HepG2 (cell line): ENCODE data around the gene MLYCD. TPM values are rescaled to one million over a fixed set of nuclear protein-coding genes. Genes with fewer than 3 reads are reported as not detected.

Source experiments
- ATAC-seq: fragments of 200-7000 bp; cut with Tn5 transposase; 3 replicates; pipeline ENCODE4 v1.9.1; 2020; ENCODE audit warnings: mild to moderate bottlenecking, moderate library complexity
- BruUV-seq: library from RNA; stranded (reverse); fragments of 400-500 nt; replicated peaks from 2 replicates; lab custom pipeline; 2021; lab: Mats Ljungman, UMichigan
- CTCF ChIA-PET: fragments of 300-600 bp; formaldehyde crosslinking; extraction: SDS; loops from one replicate; lab custom pipeline; 2021; ENCODE audit warnings: low total read pairs, inconsistent platforms, low intra/inter-chr PET ratio; lab: Yijun Ruan, JAX
- POLR2A ChIA-PET: fragments of 350-600 bp; sonication (Branson Sonifier 250); formaldehyde crosslinking; loops from one replicate; lab custom pipeline; 2020; ENCODE audit warnings: antibody characterized with exemption, inconsistent platforms; lab: Yijun Ruan, JAX
- DNase-seq: peaks from one replicate; pipeline ENCODE4 v3.0.0-alpha.2; 2015; ENCODE audit warnings: low spot score
- FAIRE-seq: peaks from 3 replicates; lab custom pipeline; 2011; peaks lifted over from hg19 to GRCh38; lab: Jason Lieb, UNC
- H2AFZ ChIP-seq: one replicate; pipeline ENCODE4 v1.6.1; 2011; ENCODE audit warnings: low read length, inconsistent platforms
- H3K27ac ChIP-seq: fragments of 300-600 bp; 3 replicates; pipeline ENCODE4 v1.8.0; 2011; ENCODE audit warnings: mixed run types, mild to moderate bottlenecking, mixed read lengths, low read length, inconsistent platforms; ENCODE audit not compliant: insufficient read depth; ENCODE audit errors: extremely low read length
- H3K27me3 ChIP-seq, 2 experiments: fragments of 200-600 bp in 1 of 2; 2 replicates in 1 of 2; 3 replicates in 1 of 2; pipeline versions ENCODE4 v1.6.0 to v1.8.0; 2011; ENCODE audit warnings: low read length in 2 of 2, mild to moderate bottlenecking in 2 of 2, moderate library complexity in 2 of 2, inconsistent platforms in 1 of 2; ENCODE audit not compliant: insufficient read depth in 2 of 2, control insufficient read depth in 1 of 2
- H3K36me3 ChIP-seq, 2 experiments: fragments of 200-600 bp in 1 of 2; replicated peaks in 1 of 2; 2 replicates in 1 of 2; 3 replicates in 1 of 2; pipeline versions ENCODE4 v1.5.1 to v1.8.0; 2011; ENCODE audit warnings: low read length in 2 of 2, inconsistent platforms in 1 of 2; ENCODE audit not compliant: insufficient read depth in 2 of 2, control insufficient read depth in 1 of 2
- H3K4me1 ChIP-seq: 2 replicates; pipeline ENCODE4 v1.5.1; 2012; ENCODE audit warnings: low read length, inconsistent platforms; ENCODE audit not compliant: insufficient read depth
- H3K4me2 ChIP-seq: 2 replicates; pipeline ENCODE4 v1.6.0; 2011; ENCODE audit warnings: low read depth, low read length, inconsistent platforms
- H3K4me3 ChIP-seq, 3 experiments: fragments of 200-600 bp in 1 of 3; sonication (generic), shearing (Covaris generic) in 1 of 3; replicated peaks in 1 of 3; 2 replicates each; pipeline ENCODE4 v1.5.1; 2011 to 2016; ENCODE audit warnings: low read length in 3 of 3, inconsistent platforms in 2 of 3, low read depth in 2 of 3, mild to moderate bottlenecking in 2 of 3, control low read depth in 1 of 3, mixed read lengths in 1 of 3; ENCODE audit not compliant: insufficient read depth in 1 of 3
- H3K79me2 ChIP-seq: one replicate; pipeline ENCODE4 v1.6.1; 2011; ENCODE audit warnings: low read length, inconsistent platforms; ENCODE audit not compliant: insufficient read depth
- H3K9ac ChIP-seq: 2 replicates; pipeline ENCODE4 v1.6.0; 2011; ENCODE audit warnings: mild to moderate bottlenecking, low read depth, low read length, inconsistent platforms; ENCODE audit not compliant: insufficient read depth
- H3K9me3 ChIP-seq: 2 replicates; pipeline ENCODE4 v1.5.1; 2012; ENCODE audit warnings: mild to moderate bottlenecking, low read length
- H4K20me1 ChIP-seq: 2 replicates; pipeline ENCODE4 v1.6.0; 2011; ENCODE audit warnings: inconsistent platforms, mild to moderate bottlenecking, low read length, moderate library complexity; ENCODE audit not compliant: insufficient read depth
- MAFF ChIP-seq: IDR thresholded peaks from 2 replicates; pipeline ENCODE4 v1.6.1; 2011; ENCODE audit warnings: low read depth, low read length, improper control_type of control experiment
- MAFK ChIP-seq, 2 experiments: IDR thresholded peaks in 1 of 2; conservative IDR thresholded peaks in 1 of 2; 2 replicates each; pipeline ENCODE4 v1.6.1; 2011; ENCODE audit warnings: improper control_type of control experiment in 2 of 2, low read length in 2 of 2
- WGBS: methylation state at CpG from one replicate; pipeline ENCODE4 v1.1.6; 2017; ENCODE audit warnings: low lambda C conversion rate; 5-methylcytosine and 5-hydroxymethylcytosine counted together
- in situ Hi-C: cut with HindIII; loops from 2 replicates; pipeline ENCODE4 v1.10.0; 2017; ENCODE audit warnings: low pct_unique_long_range_greater_than_20kb; ENCODE audit not compliant: extremely low pct_ligation_motif_present
- intact Hi-C: fragments of 100-400 bp; cut with micrococcal nuclease; formaldehyde crosslinking; loops from one replicate; pipeline ENCODE4 v1.10.0; 2022; ENCODE audit not compliant: unreplicated experiment
- polyA plus RNA-seq, 8 experiments: library from polyadenylated mRNA; depleted of rRNA in 3 of 8; stranded (reverse) in 7 of 8; unstranded in 1 of 8; fragments of >200 nt; fragmentation: Illumina TruSeq in 4 of 8; extraction: Trizol in 4 of 8; gene quantifications; 2 replicates each; pipeline versions ENCODE4 v1.2.1 to v1.2.3, GENCODE V29; 2011 to 2016; ENCODE audit warnings: low read depth in 4 of 8, missing spikeins in 1 of 8, mixed read lengths in 1 of 8; ENCODE audit not compliant: insufficient read depth in 1 of 8
- total RNA-seq, 5 experiments: library from RNA; depleted of rRNA; stranded (reverse); fragments of >200 nt; fragmentation: Illumina TruSeq; extraction: Trizol; gene quantifications; 2 replicates each; pipeline ENCODE4 v1.2.3, GENCODE V29; 2016; ENCODE audit warnings: low read depth in 1 of 5
- TF ChIP-seq, protein P1 (sequence below): sonication (generic); formaldehyde crosslinking; IDR thresholded peaks from 2 replicates; pipeline ENCODE4 v1.4.0; 2020; ENCODE audit warnings: missing genetic modification reagents
- TF ChIP-seq, protein P2 (sequence below): sonication (generic); formaldehyde crosslinking; IDR thresholded peaks from 2 replicates; pipeline ENCODE4 v1.8.0; 2022; ENCODE audit warnings: low read depth, missing genetic modification reagents

Gene MLYCD
- total and polyA plus RNA-seq, 2 of the 13 experiments (the other 11 are each of a cell fraction or from before 2014, with no cell fraction given) = 1.8 to 4.0 TPM

DNA sequence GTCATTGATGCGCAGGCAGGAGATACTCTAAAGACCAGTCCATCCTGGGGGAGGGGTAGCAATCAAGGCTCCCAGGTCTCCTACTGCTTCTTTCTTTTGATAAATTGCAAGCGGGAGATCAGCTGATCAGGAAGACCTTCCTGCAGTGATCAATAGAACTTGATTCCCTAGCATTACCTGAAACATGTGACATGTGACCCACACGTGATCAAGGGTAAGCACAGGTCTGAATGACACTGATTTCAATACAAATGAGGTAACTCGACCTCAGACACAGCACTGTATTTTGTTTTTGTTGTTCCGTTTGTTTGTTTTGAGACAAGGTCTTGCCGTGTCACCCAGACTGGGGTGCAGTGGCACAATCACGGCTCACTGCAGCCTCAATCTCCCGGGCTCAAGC is 39.6 kb upstream of the MLYCD start (continued):
- TF ChIP-seq, protein P1, sequence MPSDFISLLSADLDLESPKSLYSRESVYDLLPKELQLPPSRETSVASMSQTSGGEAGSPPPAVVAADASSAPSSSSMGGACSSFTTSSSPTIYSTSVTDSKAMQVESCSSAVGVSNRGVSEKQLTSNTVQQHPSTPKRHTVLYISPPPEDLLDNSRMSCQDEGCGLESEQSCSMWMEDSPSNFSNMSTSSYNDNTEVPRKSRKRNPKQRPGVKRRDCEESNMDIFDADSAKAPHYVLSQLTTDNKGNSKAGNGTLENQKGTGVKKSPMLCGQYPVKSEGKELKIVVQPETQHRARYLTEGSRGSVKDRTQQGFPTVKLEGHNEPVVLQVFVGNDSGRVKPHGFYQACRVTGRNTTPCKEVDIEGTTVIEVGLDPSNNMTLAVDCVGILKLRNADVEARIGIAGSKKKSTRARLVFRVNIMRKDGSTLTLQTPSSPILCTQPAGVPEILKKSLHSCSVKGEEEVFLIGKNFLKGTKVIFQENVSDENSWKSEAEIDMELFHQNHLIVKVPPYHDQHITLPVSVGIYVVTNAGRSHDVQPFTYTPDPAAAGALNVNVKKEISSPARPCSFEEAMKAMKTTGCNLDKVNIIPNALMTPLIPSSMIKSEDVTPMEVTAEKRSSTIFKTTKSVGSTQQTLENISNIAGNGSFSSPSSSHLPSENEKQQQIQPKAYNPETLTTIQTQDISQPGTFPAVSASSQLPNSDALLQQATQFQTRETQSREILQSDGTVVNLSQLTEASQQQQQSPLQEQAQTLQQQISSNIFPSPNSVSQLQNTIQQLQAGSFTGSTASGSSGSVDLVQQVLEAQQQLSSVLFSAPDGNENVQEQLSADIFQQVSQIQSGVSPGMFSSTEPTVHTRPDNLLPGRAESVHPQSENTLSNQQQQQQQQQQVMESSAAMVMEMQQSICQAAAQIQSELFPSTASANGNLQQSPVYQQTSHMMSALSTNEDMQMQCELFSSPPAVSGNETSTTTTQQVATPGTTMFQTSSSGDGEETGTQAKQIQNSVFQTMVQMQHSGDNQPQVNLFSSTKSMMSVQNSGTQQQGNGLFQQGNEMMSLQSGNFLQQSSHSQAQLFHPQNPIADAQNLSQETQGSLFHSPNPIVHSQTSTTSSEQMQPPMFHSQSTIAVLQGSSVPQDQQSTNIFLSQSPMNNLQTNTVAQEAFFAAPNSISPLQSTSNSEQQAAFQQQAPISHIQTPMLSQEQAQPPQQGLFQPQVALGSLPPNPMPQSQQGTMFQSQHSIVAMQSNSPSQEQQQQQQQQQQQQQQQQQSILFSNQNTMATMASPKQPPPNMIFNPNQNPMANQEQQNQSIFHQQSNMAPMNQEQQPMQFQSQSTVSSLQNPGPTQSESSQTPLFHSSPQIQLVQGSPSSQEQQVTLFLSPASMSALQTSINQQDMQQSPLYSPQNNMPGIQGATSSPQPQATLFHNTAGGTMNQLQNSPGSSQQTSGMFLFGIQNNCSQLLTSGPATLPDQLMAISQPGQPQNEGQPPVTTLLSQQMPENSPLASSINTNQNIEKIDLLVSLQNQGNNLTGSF (CRISPR knock-in tag) = no peak

DNA sequence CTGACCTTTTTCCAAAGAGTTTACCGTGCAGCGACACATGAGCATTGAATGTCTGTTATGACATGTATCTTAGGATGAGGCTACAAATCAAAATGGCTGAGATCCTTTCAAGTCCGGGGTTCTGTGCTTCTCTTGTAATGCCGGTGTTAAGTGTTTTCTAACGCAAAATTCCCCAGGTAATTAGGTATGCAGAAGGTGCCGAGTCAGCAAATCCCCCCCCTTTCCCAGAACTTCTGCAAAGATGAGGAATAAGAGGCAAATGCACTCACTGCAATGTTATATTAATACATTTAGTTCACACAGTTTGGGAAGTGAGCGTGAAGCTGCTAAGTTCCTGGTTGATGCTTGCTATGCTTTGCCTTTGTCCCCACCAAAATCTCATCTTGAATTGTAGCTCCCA is 36.3 kb upstream of the MLYCD start:
- CTCF ChIA-PET = no interaction called here
- in situ Hi-C loops = no loop called here

More for the DNA sequence above, 36.3 kb upstream of the MLYCD start:
- Histone ChIP-seq H3K4me3 (no peak overlapping the region), H4K20me1 (no peaks in the 10 kb centered on the region), H2AFZ (no peak overlapping the region), H3K79me2 (no peaks in the 10 kb centered on the region), H3K36me3 (no peaks in the 10 kb centered on the region), H3K27me3 (peaks cover 0 to 33% of the 10 kb centered on the region in 2 experiments; a peak in 3 of 5 replicates), H3K4me1 (no peaks in the 10 kb centered on the region), H3K9me3 (no peaks in the 10 kb centered on the region), H3K9ac (no peak overlapping the region), H3K27ac (no peak overlapping the region), H3K4me2 (no peak overlapping the region)
- 25% methylated on average over 7 of the region's 7 CpGs for WGBS
- ATAC-seq (no peak), FAIRE-seq (no peak), DNase-seq (no peak)
- BruUV-seq = no TSS peak
- TF ChIP-seq MAFF = peak; percentile 95
- TF ChIP-seq MAFK (conservative IDR thresholded peaks at IDR 0.05 in 1 of 2, IDR thresholded peaks at IDR 0.05 in 1 of 2; ENCODE audit: low read length in 2 of 2) = peak; percentile 91 to 97
- TF ChIP-seq, protein P2, sequence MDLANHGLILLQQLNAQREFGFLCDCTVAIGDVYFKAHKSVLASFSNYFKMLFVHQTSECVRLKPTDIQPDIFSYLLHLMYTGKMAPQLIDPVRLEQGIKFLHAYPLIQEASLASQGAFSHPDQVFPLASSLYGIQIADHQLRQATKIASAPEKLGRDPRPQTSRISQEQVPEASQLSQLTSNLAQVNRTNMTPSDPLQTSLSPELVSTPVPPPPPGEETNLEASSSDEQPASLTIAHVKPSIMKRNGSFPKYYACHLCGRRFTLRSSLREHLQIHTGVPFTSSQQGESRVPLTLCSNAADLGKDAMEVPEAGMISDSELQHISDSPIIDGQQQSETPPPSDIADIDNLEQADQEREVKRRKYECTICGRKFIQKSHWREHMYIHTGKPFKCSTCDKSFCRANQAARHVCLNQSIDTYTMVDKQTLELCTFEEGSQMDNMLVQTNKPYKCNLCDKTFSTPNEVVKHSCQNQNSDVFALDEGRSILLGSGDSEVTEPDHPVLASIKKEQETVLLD (CRISPR knock-in tag) = no peak
- intact Hi-C loops = no loop called here
- POLR2A ChIA-PET = no interaction called here
